CD4-positive, alpha-beta T cell treated with Interleukin-4 for 1 hour (primary cell): ENCODE data around the gene WDR5.

Source experiments
- DNase-seq, 2 donors: peaks; one replicate each; pipeline ENCODE4 v3.0.0-alpha.2; 2020 to 2022

Gene WDR5

GRCh38 chr9:134159566-134160245 is 23.8 kb downstream of the WDR5 start:
- DNase-seq: no peak

- no peak for DNase-seq
These were observed 25.8 kb downstream of the WDR5 start for GRCh38 chr9:134161647-134162046.

- no peak for DNase-seq
These were observed 26.4 kb downstream of the WDR5 start for GRCh38 chr9:134162212-134162775.

GRCh38 chr9:134162926-134163370 is 27.1 kb downstream of the WDR5 start:
- DNase-seq: no peak

GRCh38 chr9:134163371-134164196 is 27.7 kb downstream of the WDR5 start:
- DNase-seq: peak; percentile 69 to 73

- DNase-seq: no peak
These were observed 29.0 kb downstream of the WDR5 start for GRCh38 chr9:134164879-134165278.

- DNase-seq: peak; percentile 34 to 41
These were observed 29.8 kb downstream of the WDR5 start for GRCh38 chr9:134165357-134166315.

- DNase-seq: no peak
These were observed 30.5 kb downstream of the WDR5 start for GRCh38 chr9:134166374-134166773.

GRCh38 chr9:134167530-134167931 is 31.6 kb downstream of the WDR5 start:
- DNase-seq: no peak

- DNase-seq: no peak
These were observed 33.1 kb downstream of the WDR5 start for GRCh38 chr9:134168757-134169550.

GRCh38 chr9:134169724-134170401 is 34.0 kb downstream of the WDR5 start:
- no peak for DNase-seq

GRCh38 chr9:134170532-134171315 is 34.8 kb downstream of the WDR5 start:
- peak in 1 of 2 donors; percentile 22 for DNase-seq

- DNase-seq: no peak
These were observed 35.7 kb downstream of the WDR5 start for GRCh38 chr9:134171316-134172197.

GRCh38 chr9:134172198-134173126 is 36.6 kb downstream of the WDR5 start:
- DNase-seq: no peak

GRCh38 chr9:134173127-134174072 is 37.5 kb downstream of the WDR5 start:
- no peak for DNase-seq

- DNase-seq: peak in 1 of 2 donors; percentile 61
These were observed 38.2 kb downstream of the WDR5 start for GRCh38 chr9:134174073-134174449.
